Measurements from ENCODE around the gene RIN1.

RIN1 gene

GRCh38 chr11:66365166-66365565 lies 28.9 kb upstream of the RIN1 start:
- Histone ChIP-seq H3K9me3 (no peaks in the 10 kb centered on the region), H3K4me1 (no peaks in the 10 kb centered on the region), H3K36me3 (peaks cover 17% of the 10 kb centered on the region), H3K4me3 (ENCODE audit: low read depth, low read length) (no peak overlapping the region), H3K27me3 (no peaks in the 10 kb centered on the region)
- DNase-seq, result no peak
- TF ChIP-seq CTCF (IDR thresholded peaks at IDR 0.05; ENCODE audit: low read depth, low read length), result no peak

- peak; percentile 68 for DNase-seq
- peaks cover 17% of the 10 kb centered on the region for H3K36me3 ChIP-seq
- peak; percentile 84 for TF ChIP-seq CTCF (IDR thresholded peaks at IDR 0.05; ENCODE audit: low read depth, low read length)
Measured at GRCh38 chr11:66363805-66364535, 27.7 kb upstream of the RIN1 start.

GRCh38 chr11:66363187-66363601 lies 27.0 kb upstream of the RIN1 start:
- H3K4me1 ChIP-seq, result no peaks in the 10 kb centered on the region
- DNase-seq, result no peak
- H3K9me3 ChIP-seq, result no peaks in the 10 kb centered on the region
- peaks cover 12% of the 10 kb centered on the region for H3K36me3 ChIP-seq
- no peak overlapping the region for H3K4me3 ChIP-seq (ENCODE audit: low read depth, low read length)
- no peaks in the 10 kb centered on the region for H3K27me3 ChIP-seq
- no peak for TF ChIP-seq CTCF (IDR thresholded peaks at IDR 0.05; ENCODE audit: low read depth, low read length)

More at GRCh38 chr11:66363805-66364535, 27.7 kb upstream of the RIN1 start:
- no peaks in the 10 kb centered on the region for H3K27me3 ChIP-seq
- no peak overlapping the region for H3K4me3 ChIP-seq (ENCODE audit: low read depth, low read length)
- H3K9me3 ChIP-seq, result no peaks in the 10 kb centered on the region
- no peaks in the 10 kb centered on the region for H3K4me1 ChIP-seq

GRCh38 chr11:66362481-66363147 lies 26.4 kb upstream of the RIN1 start:
- Histone ChIP-seq H3K4me3 (ENCODE audit: low read depth, low read length) (no peak overlapping the region), H3K27me3 (no peaks in the 10 kb centered on the region), H3K36me3 (peaks cover 12% of the 10 kb centered on the region), H3K9me3 (no peaks in the 10 kb centered on the region), H3K4me1 (no peaks in the 10 kb centered on the region)
- no peak for TF ChIP-seq CTCF (IDR thresholded peaks at IDR 0.05; ENCODE audit: low read depth, low read length)
- DNase-seq, result no peak

- Histone ChIP-seq H3K4me1 (no peaks in the 10 kb centered on the region), H3K4me3 (ENCODE audit: low read depth, low read length) (no peak overlapping the region), H3K36me3 (peaks cover 7% of the 10 kb centered on the region), H3K9me3 (no peaks in the 10 kb centered on the region), H3K27me3 (no peaks in the 10 kb centered on the region)
- no peak for DNase-seq
- no peak for TF ChIP-seq CTCF (IDR thresholded peaks at IDR 0.05; ENCODE audit: low read depth, low read length)
Measured at GRCh38 chr11:66361502-66361941, 25.3 kb upstream of the RIN1 start.

Measured in BE2C (cell line).